GM21526 (cell line): ENCODE measurements around the gene TRAF4.
"Not testable (repeated sequence)": the region's sequence is repeated elsewhere in the genome, so short reads cannot be mapped to it uniquely, and the experiment has no call there.

Experiments used
- ATAC-seq: cut with Tn5 transposase; IDR thresholded peaks from one replicate; pipeline ENCODE4 v1.9.1; 2021; ENCODE audit warnings: moderate library complexity; ENCODE audit not compliant: unreplicated experiment, low FRiP score

The TRAF4 gene

GRCh38 chr17:28712705-28713415 lies 31.0 kb upstream of the TRAF4 start:
- ATAC-seq: no peak

- no peak for ATAC-seq
Observed at GRCh38 chr17:28714281-28714680, 29.5 kb upstream of the TRAF4 start.

- no peak for ATAC-seq
Observed at GRCh38 chr17:28715217-28715616, 28.6 kb upstream of the TRAF4 start.

GRCh38 chr17:28716740-28717577 lies 26.9 kb upstream of the TRAF4 start:
- ATAC-seq: no peak

- ATAC-seq: no peak
Observed at GRCh38 chr17:28717578-28718332, 26.1 kb upstream of the TRAF4 start, which contains the start of gene RAB34. RAB34 (minus strand) TSS chr17:28717868; CDS start chr17:28717266, 602 bp downstream.

GRCh38 chr17:28718333-28719020 lies 25.3 kb upstream of the TRAF4 start:
- ATAC-seq: no peak

GRCh38 chr17:28719021-28719433 lies 24.8 kb upstream of the TRAF4 start:
- peak; percentile 0 for ATAC-seq

GRCh38 chr17:28720247-28720996 lies 23.4 kb upstream of the TRAF4 start:
- no peak for ATAC-seq

- not testable (repeated sequence) for ATAC-seq
Observed at GRCh38 chr17:28720997-28721329, 22.8 kb upstream of the TRAF4 start.

GRCh38 chr17:28722417-28723158 lies 21.2 kb upstream of the TRAF4 start:
- ATAC-seq: no peak

GRCh38 chr17:28723159-28723835 lies 20.5 kb upstream of the TRAF4 start:
- ATAC-seq: no peak

- not testable (repeated sequence) for ATAC-seq
Observed at GRCh38 chr17:28723836-28724499, 19.8 kb upstream of the TRAF4 start.

- no peak for ATAC-seq
Observed at GRCh38 chr17:28724500-28725165, 19.2 kb upstream of the TRAF4 start.

- ATAC-seq: no peak
Observed at GRCh38 chr17:28725166-28725659, 18.6 kb upstream of the TRAF4 start.

GRCh38 chr17:28725660-28726225 lies 18.1 kb upstream of the TRAF4 start:
- ATAC-seq: peak; percentile 12

- peak; percentile 12 for ATAC-seq
Observed at GRCh38 chr17:28726226-28726626, 17.6 kb upstream of the TRAF4 start, which contains the start of gene TLCD1. TLCD1 (minus strand) TSS chr17:28726233; CDS start chr17:28726097, 136 bp downstream.
